SK-N-SH (cell line): ENCODE measurements around the gene SLC14A1. TPM values are rescaled to one million over a fixed set of nuclear protein-coding genes. Genes with fewer than 3 reads are reported as not detected.
A peak's percentile ranks its signal among the peaks of the same experiment; 100 is the strongest.

Experiments
- CTCF ChIA-PET: fragments of 300-600, 350-600 bp; formaldehyde crosslinking; extraction: SDS; loops from one replicate; lab custom pipeline; 2021; lab: Yijun Ruan, JAX
- POLR2A ChIA-PET: fragments of 350-600 bp; sonication (Branson Sonifier 250); formaldehyde crosslinking; extraction: SDS; loops from one replicate; lab custom pipeline; 2020; ENCODE audit warnings: antibody characterized with exemption, inconsistent platforms; lab: Yijun Ruan, JAX
- DNase-seq: peaks from one replicate; pipeline ENCODE4 v3.0.0; 2012
- H2AFZ ChIP-seq: fragments of 200-600 bp; sonication (generic); 2 replicates; pipeline ENCODE4 v1.8.1; 2016; ENCODE audit warnings: antibody characterized with exemption, mild to moderate bottlenecking, low read depth
- H3F3A ChIP-seq: fragments of 200-600 bp; sonication (generic); replicated peaks from 2 replicates; pipeline ENCODE3; 2016; ENCODE audit warnings: antibody characterized with exemption, mild to moderate bottlenecking; ENCODE audit not compliant: insufficient read depth
- H3K27ac ChIP-seq, 2 experiments: fragments of 200-500 bp in 1 of 2; fragments of 200-600 bp in 1 of 2; sonication (Bioruptor generic) in 1 of 2; sonication (generic), shearing (Covaris generic) in 1 of 2; 2 replicates each; pipeline versions ENCODE4 v1.5.1 to v1.6.1; 2014 to 2016; ENCODE audit warnings: low read depth in 2 of 2, inconsistent platforms in 1 of 2, low read length in 1 of 2, mild to moderate bottlenecking in 1 of 2, mixed read lengths in 1 of 2
- H3K27me3 ChIP-seq: fragments of 200-600 bp; sonication (generic), shearing (Covaris generic); 2 replicates; pipeline ENCODE4 v1.6.1; 2016; ENCODE audit warnings: mixed run types; ENCODE audit not compliant: insufficient read depth
- H3K36me3 ChIP-seq, 2 experiments: fragments of 200-500 bp in 1 of 2; fragments of 200-600 bp in 1 of 2; sonication (Bioruptor generic) in 1 of 2; sonication (generic) in 1 of 2; replicated peaks in 1 of 2; 2 replicates each; pipeline versions ENCODE3 to v1.5.1; 2014 to 2016; ENCODE audit warnings: low read length in 1 of 2, mild to moderate bottlenecking in 1 of 2; ENCODE audit not compliant: insufficient read depth in 2 of 2, control insufficient read depth in 1 of 2
- H3K4me1 ChIP-seq, 2 experiments: fragments of 200-500 bp in 1 of 2; fragments of 200-600 bp in 1 of 2; sonication (Bioruptor generic) in 1 of 2; sonication (generic), shearing (Covaris generic) in 1 of 2; 2 replicates each; pipeline versions ENCODE4 v1.5.1 to v1.6.1; 2014 to 2016; ENCODE audit warnings: low read depth in 1 of 2, low read length in 1 of 2, mixed run types in 1 of 2; ENCODE audit not compliant: insufficient read depth in 2 of 2, control insufficient read depth in 1 of 2
- H3K4me2 ChIP-seq: fragments of 200-600 bp; sonication (generic), shearing (Covaris generic); 2 replicates; pipeline ENCODE4 v1.6.1; 2017; ENCODE audit warnings: mixed run types
- H3K4me3 ChIP-seq, 2 experiments: fragments of 200-500 bp in 1 of 2; fragments of 200-600 bp in 1 of 2; sonication (Bioruptor generic) in 1 of 2; sonication (generic), shearing (Covaris generic) in 1 of 2; 2 replicates each; pipeline versions ENCODE4 v1.5.1 to v1.8.1; 2014 to 2016; ENCODE audit warnings: low read depth in 2 of 2, inconsistent platforms in 1 of 2, low read length in 1 of 2, mild to moderate bottlenecking in 1 of 2, mixed read lengths in 1 of 2, moderate library complexity in 1 of 2
- H3K79me2 ChIP-seq: fragments of 200-600 bp; sonication (generic); 2 replicates; pipeline ENCODE4 v1.8.1; 2017; ENCODE audit warnings: mild to moderate bottlenecking; ENCODE audit not compliant: insufficient read depth
- H3K9ac ChIP-seq: fragments of 200-600 bp; sonication (generic); 2 replicates; pipeline ENCODE4 v1.6.1; 2017; ENCODE audit warnings: mixed run types
- H3K9me2 ChIP-seq: fragments of 200-600 bp; sonication (generic); 2 replicates; pipeline ENCODE4 v1.6.1; 2017; ENCODE audit warnings: mixed run types
- H3K9me3 ChIP-seq: fragments of 200-600 bp; sonication (generic); 2 replicates; pipeline ENCODE4 v1.6.1; 2017; ENCODE audit warnings: mixed run types, mild to moderate bottlenecking, moderate library complexity
- H4K20me1 ChIP-seq: fragments of 200-600 bp; sonication (generic); 2 replicates; pipeline ENCODE4 v1.6.1; 2017; ENCODE audit warnings: mild to moderate bottlenecking, mixed run types; ENCODE audit not compliant: insufficient read depth
- CHD2 ChIP-seq: fragments of 150-350 bp; IDR thresholded peaks from 2 replicates; pipeline ENCODE4 v1.6.1; 2018; ENCODE audit warnings: low read length; ENCODE audit not compliant: partially characterized antibody
- CTCF ChIP-seq: fragments of 200-600 bp; sonication (generic); IDR thresholded peaks from 2 replicates; pipeline ENCODE4 v1.6.1; 2017; ENCODE audit warnings: antibody characterized with exemption, mild to moderate bottlenecking, moderate library complexity
- EP300 ChIP-seq, 2 experiments: IDR thresholded peaks; 2 replicates each; pipeline versions ENCODE4 v1.4.0 to v1.6.1; 2012; ENCODE audit warnings: borderline replicate concordance in 1 of 2, low read depth in 1 of 2, low read length in 1 of 2
- FOSL2 ChIP-seq: IDR thresholded peaks from 2 replicates; pipeline ENCODE4 v1.4.0; 2012; ENCODE audit warnings: low read depth, mild to moderate bottlenecking, moderate library complexity, borderline replicate concordance
- GABPA ChIP-seq: IDR thresholded peaks from 2 replicates; pipeline ENCODE4 v1.4.0; 2012; ENCODE audit warnings: low read depth, mild to moderate bottlenecking
- GATA2 ChIP-seq: sonication (generic); formaldehyde crosslinking; IDR thresholded peaks from 2 replicates; pipeline ENCODE4 v1.5.0; 2020; ENCODE audit warnings: mild to moderate bottlenecking, missing genetic modification reagents
- IRF3 ChIP-seq: fragments of 150-350 bp; IDR thresholded peaks from 2 replicates; pipeline ENCODE4 v1.6.1; 2016; ENCODE audit warnings: mild to moderate bottlenecking, low read depth, low read length
- JUND ChIP-seq: IDR thresholded peaks from 2 replicates; pipeline ENCODE4 v1.4.0; 2012
- MAX ChIP-seq: IDR thresholded peaks from 2 replicates; pipeline ENCODE4 v1.4.0; 2012; ENCODE audit warnings: low read depth
- PBX3 ChIP-seq: IDR thresholded peaks from 2 replicates; pipeline ENCODE4; 2012
- RCOR1 ChIP-seq: fragments of 150-350 bp; IDR thresholded peaks from 2 replicates; pipeline ENCODE4 v1.6.1; 2017; ENCODE audit warnings: antibody characterized with exemption, low read length
- REST ChIP-seq: IDR thresholded peaks from 2 replicates; pipeline ENCODE4 v1.6.1; 2012; ENCODE audit warnings: mild to moderate bottlenecking, low read depth, low read length, moderate library complexity
- RFX5 ChIP-seq: IDR thresholded peaks from 2 replicates; pipeline ENCODE4 v1.6.1; 2012; ENCODE audit warnings: mild to moderate bottlenecking, improper control_type of control experiment, low read length
- SIN3A ChIP-seq: IDR thresholded peaks from 2 replicates; pipeline ENCODE4 v1.6.1; 2012; ENCODE audit warnings: low read depth, mild to moderate bottlenecking, low read length, moderate library complexity, borderline replicate concordance
- SMC3 ChIP-seq: IDR thresholded peaks from 2 replicates; pipeline ENCODE4 v1.6.1; 2012; ENCODE audit warnings: low read depth, low read length, improper control_type of control experiment
- TAF1 ChIP-seq: IDR thresholded peaks from 2 replicates; pipeline ENCODE4 v1.6.1; 2012; ENCODE audit warnings: low read depth, mild to moderate bottlenecking, low read length, moderate library complexity, borderline replicate concordance
- TCF12 ChIP-seq: IDR thresholded peaks from 2 replicates; pipeline ENCODE4 v1.4.0; 2012
- TEAD4 ChIP-seq: IDR thresholded peaks from 2 replicates; pipeline ENCODE4 v1.4.0; 2012; ENCODE audit warnings: mild to moderate bottlenecking, borderline replicate concordance; ENCODE audit not compliant: insufficient read depth
- USF1 ChIP-seq: IDR thresholded peaks from 2 replicates; pipeline ENCODE4 v1.4.0; 2012; ENCODE audit warnings: low read depth, borderline replicate concordance
- USF2 ChIP-seq: fragments of 150-350 bp; IDR thresholded peaks from 2 replicates; pipeline ENCODE4 v1.6.1; 2017; ENCODE audit warnings: antibody characterized with exemption, low read length, low read depth, borderline replicate concordance
- ZBTB33 ChIP-seq: IDR thresholded peaks from 2 replicates; pipeline ENCODE4 v1.4.0; 2012; ENCODE audit warnings: low read depth, borderline replicate concordance
- WGBS: methylation state at CpG from one replicate; pipeline ENCODE4 v1.1.6; 2017; ENCODE audit warnings: low lambda C conversion rate; 5-methylcytosine and 5-hydroxymethylcytosine counted together
- polyA plus RNA-seq, 3 experiments: library from polyadenylated mRNA; depleted of rRNA; stranded (reverse); fragments of >200 nt; gene quantifications; 2 replicates each; pipeline ENCODE4 v1.2.3, GENCODE V29; 2012

The SLC14A1 gene
- polyA plus RNA-seq, 1 of the 3 experiments (the other 2 are of a cell fraction), result 2.4 TPM

- H3K9me3 ChIP-seq, result no peaks in the 10 kb centered on the region
- no peaks in the 10 kb centered on the region for H3F3A ChIP-seq
- TF ChIP-seq TEAD4 (no peak), REST (no peak), ZBTB33 (no peak), IRF3 (no peak), CHD2 (peak; percentile 32), PBX3 (no peak), JUND (no peak), RFX5 (no peak), GATA2 (peak; percentile 81), SIN3A (no peak), USF2 (no peak), GABPA (no peak), RCOR1 (peak; percentile 66; the same call in 1 of the 2 replicates), TCF12 (no peak), SMC3 (no peak), USF1 (no peak), FOSL2 (no peak), EP300 (IDR thresholded peaks at IDR 0.05; ENCODE audit: borderline replicate concordance in 1 of 2, low read depth in 1 of 2, low read length in 1 of 2) (peak in 1 of 2 experiments; percentile 59; a peak in 1 of 4 replicates), CTCF (no peak), TAF1 (no peak), MAX (no peak)
- H3K4me2 ChIP-seq, result no peak overlapping the region
- H3K9me2 ChIP-seq, result no peaks in the 10 kb centered on the region
- WGBS, result 49% methylated on average over 3 of the region's 3 CpGs
- H3K4me3 ChIP-seq, result no peak overlapping the region
- H3K9ac ChIP-seq, result no peak overlapping the region
- POLR2A ChIA-PET, result no interaction called here
- H3K36me3 ChIP-seq, result no peaks in the 10 kb centered on the region
- H3K27ac ChIP-seq, result no peak overlapping the region
- no peak overlapping the region for H2AFZ ChIP-seq
- no peaks in the 10 kb centered on the region for H3K79me2 ChIP-seq
- peak; percentile 38 for DNase-seq
- H4K20me1 ChIP-seq, result no peaks in the 10 kb centered on the region
- CTCF ChIA-PET, result interaction anchor here (0.7 to 1.0 kb wide), 3 partner anchors 18 to 154 kb away, joined by 3 to 6 read pairs (median 3); no protein-coding TSS in a partner anchor
- no peaks in the 10 kb centered on the region for H3K27me3 ChIP-seq
- peaks cover 0 to 4% of the 10 kb centered on the region in 2 experiments; a peak in 1 of 4 replicates for H3K4me1 ChIP-seq
Observed at GRCh38 chr18:45741056-45741455, 17.1 kb downstream of the SLC14A1 start.
